Left lung (tissue), 10 donors: ENCODE results near the gene IGSF9B. TPM values are rescaled to one million over a fixed set of nuclear protein-coding genes. Genes with fewer than 3 reads are reported as not detected.

Experiments used
- ATAC-seq: fragments of 200-7000 bp; cut with Tn5 transposase; one replicate; pipeline ENCODE4 v1.9.1; 2020; ENCODE audit warnings: moderate library complexity
- DNase-seq, 4 donors: peaks; one replicate each; pipeline ENCODE4 v3.0.0-alpha.2; 2013 to 2020
- H3K27ac ChIP-seq, 2 donors: fragments of 200-600 bp; sonication (generic) in 1 of 2; one replicate each; pipeline versions ENCODE4 v1.5.0 to v1.8.0; 2020 to 2021
- H3K27me3 ChIP-seq, 2 donors: fragments of 200-600 bp; sonication (generic) in 1 of 2; one replicate each; pipeline versions ENCODE4 v1.5.0 to v1.8.0; 2020 to 2021
- H3K36me3 ChIP-seq, 2 donors: fragments of 200-600 bp; sonication (generic) in 1 of 2; one replicate each; pipeline versions ENCODE4 v1.5.0 to v1.8.0; 2020 to 2021
- H3K4me1 ChIP-seq, 2 donors: fragments of 200-600 bp; one replicate each; pipeline ENCODE4 v1.8.0; 2021
- H3K4me3 ChIP-seq, 2 donors: fragments of 200-600 bp; sonication (generic) in 1 of 2; one replicate each; pipeline versions ENCODE4 v1.5.0 to v1.8.0; 2020 to 2021; ENCODE audit warnings: mild to moderate bottlenecking in 1 of 2
- H3K9me3 ChIP-seq, 2 donors: fragments of 200-600 bp; sonication (generic) in 1 of 2; one replicate each; pipeline versions ENCODE4 v1.5.0 to v1.8.0; 2020 to 2021
- intact Hi-C, 2 donors: fragments of 100-400 bp; cut with DNase I; formaldehyde crosslinking; loops; one replicate each; pipeline versions ENCODE4 v1.11.2 to v1.14.2; 2022
- polyA plus RNA-seq, 6 donors: library from polyadenylated mRNA; unstranded; fragments of 120-200 nt; gene quantifications; one replicate each; pipeline ENCODE4 v1.2.1, GENCODE V29; 2013; ENCODE audit not compliant: insufficient read length in 6 of 6
- total RNA-seq, 2 donors: library from RNA; stranded (reverse); fragmentation: NEBNext Ultra II Directional; extraction: Animal tissue kit (Norgen Biotek cat#: 25700); gene quantifications; one replicate each; pipeline ENCODE4 v1.2.1, GENCODE V29; 2021
- TF ChIP-seq, protein P1 (sequence below), 2 donors: fragments of 200-600 bp; sonication (generic) in 1 of 2; IDR thresholded peaks; one replicate each; pipeline versions ENCODE4 v1.5.0 to v1.8.0; 2021; ENCODE audit warnings: antibody characterized with exemption in 2 of 2
- donor health status: DM: no; HTN: yes; CAD: no.
- donor health status: DM: no; HTN: no; CAD: no.

IGSF9B gene
- total and polyA plus RNA-seq, 8 donors: 1.8 to 9.9 (median 2.8) TPM

DNA sequence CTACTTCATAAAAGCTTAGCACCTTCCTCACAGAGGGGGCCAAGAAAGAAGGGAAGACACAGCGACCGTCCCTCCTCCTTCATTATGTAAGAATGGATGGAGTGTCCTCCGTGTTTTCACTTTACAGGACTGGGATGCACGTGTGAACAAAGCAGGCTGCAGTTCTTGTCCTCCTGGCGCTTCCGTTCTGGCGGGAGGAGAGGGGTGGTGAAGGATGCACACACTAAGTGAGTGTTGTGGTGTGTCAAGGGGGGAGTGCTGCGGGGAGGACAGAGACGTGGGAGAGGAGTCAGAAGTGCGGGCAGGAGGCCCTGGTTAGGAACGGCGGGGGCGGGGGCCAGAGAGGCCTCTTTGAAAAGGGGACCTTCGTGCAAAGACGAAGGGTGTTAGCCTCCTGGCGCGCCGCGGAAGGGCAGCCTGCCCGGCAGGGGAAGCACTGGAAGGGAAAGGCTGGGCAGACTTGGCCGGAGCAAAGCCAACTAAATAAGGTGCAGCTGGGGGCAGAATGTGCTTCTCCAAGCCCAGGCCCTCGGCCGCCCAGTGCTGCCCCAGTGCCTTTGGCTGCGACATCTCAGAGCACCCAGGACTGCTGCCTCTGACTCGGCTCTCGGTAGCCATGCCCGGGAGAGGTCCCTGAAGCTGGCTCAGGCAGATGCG lies 27.0 kb upstream of the IGSF9B start:
- Histone ChIP-seq H3K27ac (no peak overlapping the region), H3K36me3 (no peaks in the 10 kb centered on the region), H3K27me3 (no peaks in the 10 kb centered on the region), H3K4me3 (no peak overlapping the region), H3K4me1 (no peaks in the 10 kb centered on the region), H3K9me3 (no peaks in the 10 kb centered on the region)
- intact Hi-C loops: no loop called here
- TF ChIP-seq, protein P1, sequence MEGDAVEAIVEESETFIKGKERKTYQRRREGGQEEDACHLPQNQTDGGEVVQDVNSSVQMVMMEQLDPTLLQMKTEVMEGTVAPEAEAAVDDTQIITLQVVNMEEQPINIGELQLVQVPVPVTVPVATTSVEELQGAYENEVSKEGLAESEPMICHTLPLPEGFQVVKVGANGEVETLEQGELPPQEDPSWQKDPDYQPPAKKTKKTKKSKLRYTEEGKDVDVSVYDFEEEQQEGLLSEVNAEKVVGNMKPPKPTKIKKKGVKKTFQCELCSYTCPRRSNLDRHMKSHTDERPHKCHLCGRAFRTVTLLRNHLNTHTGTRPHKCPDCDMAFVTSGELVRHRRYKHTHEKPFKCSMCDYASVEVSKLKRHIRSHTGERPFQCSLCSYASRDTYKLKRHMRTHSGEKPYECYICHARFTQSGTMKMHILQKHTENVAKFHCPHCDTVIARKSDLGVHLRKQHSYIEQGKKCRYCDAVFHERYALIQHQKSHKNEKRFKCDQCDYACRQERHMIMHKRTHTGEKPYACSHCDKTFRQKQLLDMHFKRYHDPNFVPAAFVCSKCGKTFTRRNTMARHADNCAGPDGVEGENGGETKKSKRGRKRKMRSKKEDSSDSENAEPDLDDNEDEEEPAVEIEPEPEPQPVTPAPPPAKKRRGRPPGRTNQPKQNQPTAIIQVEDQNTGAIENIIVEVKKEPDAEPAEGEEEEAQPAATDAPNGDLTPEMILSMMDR (IDR thresholded peaks at IDR 0.05): no peak
- ATAC-seq (no peak), DNase-seq (peak in 1 of 4 donors; percentile 78)

DNA sequence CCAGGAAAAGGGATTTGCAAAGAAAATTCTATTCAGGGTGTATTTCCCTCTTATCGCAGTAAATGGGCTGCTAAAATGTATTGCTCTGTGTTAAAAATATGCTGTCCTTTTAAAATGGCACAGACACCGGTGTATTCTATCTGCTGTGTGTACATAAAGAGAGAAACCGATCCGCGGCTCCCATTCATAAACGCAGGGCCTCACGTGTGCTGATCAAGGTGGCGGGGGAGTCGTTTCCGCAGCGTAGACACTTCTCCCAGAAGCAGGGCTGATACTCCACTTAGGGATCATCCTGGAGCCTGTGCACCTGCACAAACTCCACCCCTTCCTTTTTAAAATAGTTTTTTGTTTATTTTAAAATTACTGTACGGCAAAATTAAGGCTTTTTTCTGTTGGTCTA lies 26.1 kb upstream of the IGSF9B start:
- intact Hi-C loops: no loop called here
- no peaks in the 10 kb centered on the region for H3K36me3 ChIP-seq
- no peak overlapping the region for H3K27ac ChIP-seq
- no peaks in the 10 kb centered on the region for H3K4me1 ChIP-seq
- TF ChIP-seq, protein P1 (IDR thresholded peaks at IDR 0.05): no peak
- ATAC-seq (no peak), DNase-seq (no peak)
- H3K27me3 ChIP-seq: no peaks in the 10 kb centered on the region
- no peaks in the 10 kb centered on the region for H3K9me3 ChIP-seq
- no peak overlapping the region for H3K4me3 ChIP-seq

DNA sequence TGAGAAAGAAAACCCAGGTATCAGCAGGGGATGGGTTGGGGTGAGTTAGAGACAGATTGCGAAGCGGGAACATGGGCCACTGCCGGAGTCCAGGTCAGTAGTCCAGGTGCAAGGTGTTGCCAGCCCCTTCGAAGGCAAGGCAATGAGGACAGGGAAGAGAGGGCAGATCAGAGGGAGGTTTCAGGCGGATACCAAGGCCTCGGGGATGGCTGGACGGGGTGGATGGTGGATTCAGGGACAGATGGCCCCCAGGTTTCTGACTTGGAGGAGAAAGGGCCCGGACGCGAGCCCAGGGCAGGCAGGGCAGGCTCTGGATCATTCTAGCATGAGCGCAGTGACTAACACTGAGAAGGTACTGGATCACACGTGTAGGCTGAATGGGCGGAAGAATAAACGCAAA lies 25.4 kb upstream of the IGSF9B start:
- Histone ChIP-seq H3K9me3 (no peaks in the 10 kb centered on the region), H3K36me3 (no peaks in the 10 kb centered on the region), H3K4me3 (no peak overlapping the region), H3K27ac (no peak overlapping the region), H3K4me1 (no peaks in the 10 kb centered on the region), H3K27me3 (no peaks in the 10 kb centered on the region)
- TF ChIP-seq, protein P1 (IDR thresholded peaks at IDR 0.05): no peak
- intact Hi-C loops: no loop called here
- DNase-seq: peak in 1 of 4 donors; percentile 56
- ATAC-seq: no peak

DNA sequence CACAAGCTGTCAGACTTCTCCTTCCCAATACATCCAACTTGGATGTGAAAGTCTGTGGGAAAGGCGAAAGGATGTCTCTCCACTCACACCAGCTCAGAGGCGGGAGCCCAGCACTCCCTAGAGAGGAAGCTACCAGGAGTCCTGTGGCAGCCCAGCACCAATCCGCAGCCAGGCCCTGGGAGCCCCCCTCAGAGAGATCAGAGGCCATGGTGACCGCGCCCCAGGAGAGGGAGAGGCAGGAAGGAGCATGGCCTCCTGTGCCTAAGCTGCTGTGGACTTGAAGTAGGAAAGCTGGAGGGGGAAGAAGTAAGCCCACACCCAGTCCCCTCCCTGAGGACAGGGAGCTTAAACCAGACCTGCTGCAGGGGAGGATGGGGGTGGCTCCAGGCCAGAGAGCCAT lies 24.4 kb upstream of the IGSF9B start:
- Histone ChIP-seq H3K9me3 (no peaks in the 10 kb centered on the region), H3K36me3 (no peaks in the 10 kb centered on the region), H3K4me3 (no peak overlapping the region), H3K4me1 (no peaks in the 10 kb centered on the region), H3K27me3 (peaks cover 0 to 2% of the 10 kb centered on the region in 2 donors), H3K27ac (no peak overlapping the region)
- DNase-seq (peak in 1 of 4 donors; percentile 65), ATAC-seq (no peak)
- TF ChIP-seq, protein P1 (IDR thresholded peaks at IDR 0.05): no peak
- intact Hi-C loops: no loop called here

DNA sequence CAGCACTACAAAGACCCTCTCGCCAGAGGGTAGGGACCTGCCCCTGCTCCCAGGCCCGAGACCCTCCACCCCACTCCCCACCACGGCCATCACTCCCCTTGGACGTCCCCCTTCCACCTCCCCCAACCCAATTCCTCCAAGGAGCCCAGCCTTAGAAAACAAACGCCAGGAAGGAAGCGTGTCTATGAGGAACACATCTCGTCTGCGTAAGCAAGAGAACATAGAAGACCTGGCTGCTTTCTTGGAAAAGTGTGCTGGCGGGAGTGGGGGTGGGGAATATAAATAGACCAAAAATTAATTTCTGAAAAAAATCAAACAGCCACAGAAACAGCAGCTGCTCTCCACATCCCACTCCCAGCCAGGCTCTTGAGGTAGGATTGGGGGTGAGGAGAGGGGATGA lies 23.9 kb upstream of the IGSF9B start:
- Histone ChIP-seq H3K9me3 (no peaks in the 10 kb centered on the region), H3K27me3 (peaks cover 0 to 7% of the 10 kb centered on the region in 2 donors), H3K36me3 (no peaks in the 10 kb centered on the region), H3K4me1 (no peaks in the 10 kb centered on the region), H3K4me3 (no peak overlapping the region), H3K27ac (no peak overlapping the region)
- intact Hi-C loops: no loop called here
- TF ChIP-seq, protein P1 (IDR thresholded peaks at IDR 0.05): no peak
- ATAC-seq: no peak
- peak in 1 of 4 donors; percentile 8 for DNase-seq
